Neuron (in vitro differentiated cells): ENCODE measurements around the gene MAGI1.
"Not testable (repeated sequence)": the region's sequence is repeated elsewhere in the genome, so short reads cannot be mapped to it uniquely, and the experiment has no call there.

Experiments used
- H2AFZ ChIP-seq: one replicate; pipeline ENCODE4 v1.6.1; 2013; ENCODE audit warnings: low read depth, mild to moderate bottlenecking, inconsistent platforms, low read length, moderate library complexity
- H3K27me3 ChIP-seq: one replicate; pipeline ENCODE4 v1.6.1; 2013; ENCODE audit warnings: low read length; ENCODE audit not compliant: insufficient read depth
- H3K36me3 ChIP-seq: one replicate; pipeline ENCODE4 v1.6.1; 2013; ENCODE audit warnings: low read length; ENCODE audit not compliant: insufficient read depth
- H3K4me1 ChIP-seq: one replicate; pipeline ENCODE4 v1.6.1; 2013; ENCODE audit warnings: low read length; ENCODE audit not compliant: insufficient read depth
- H3K4me3 ChIP-seq: 2 replicates; pipeline ENCODE4 v1.5.1; 2013; ENCODE audit warnings: mild to moderate bottlenecking, low read length, moderate library complexity
- H3K9me3 ChIP-seq: one replicate; pipeline ENCODE4 v1.6.1; 2013; ENCODE audit warnings: low read length

MAGI1 gene

DNA sequence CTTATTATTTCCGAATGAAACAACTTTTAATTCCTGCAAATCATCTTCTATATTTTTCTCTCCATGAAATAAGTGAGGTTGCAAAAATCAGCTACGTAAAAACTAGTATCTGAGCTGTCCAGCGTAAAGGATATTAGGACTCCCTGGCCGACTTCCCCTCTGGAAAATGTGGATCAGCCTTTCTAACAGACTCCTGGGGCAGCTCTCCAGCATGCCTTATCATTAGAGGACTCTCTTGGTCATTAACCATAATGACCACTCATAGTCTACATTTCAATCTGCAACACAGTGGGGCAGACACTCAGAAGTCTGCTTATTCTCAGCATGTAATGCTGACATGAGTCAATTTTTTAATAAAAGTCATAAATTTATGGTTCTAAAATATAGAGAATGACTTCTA lies 130.1 kb downstream of the MAGI1 start:
- H2AFZ ChIP-seq, result no peak overlapping the region
- no peaks in the 10 kb centered on the region for H3K9me3 ChIP-seq
- H3K4me3 ChIP-seq, result no peak overlapping the region
- no peaks in the 10 kb centered on the region for H3K27me3 ChIP-seq
- H3K4me1 ChIP-seq, result no peaks in the 10 kb centered on the region
- H3K36me3 ChIP-seq, result no peaks in the 10 kb centered on the region

DNA sequence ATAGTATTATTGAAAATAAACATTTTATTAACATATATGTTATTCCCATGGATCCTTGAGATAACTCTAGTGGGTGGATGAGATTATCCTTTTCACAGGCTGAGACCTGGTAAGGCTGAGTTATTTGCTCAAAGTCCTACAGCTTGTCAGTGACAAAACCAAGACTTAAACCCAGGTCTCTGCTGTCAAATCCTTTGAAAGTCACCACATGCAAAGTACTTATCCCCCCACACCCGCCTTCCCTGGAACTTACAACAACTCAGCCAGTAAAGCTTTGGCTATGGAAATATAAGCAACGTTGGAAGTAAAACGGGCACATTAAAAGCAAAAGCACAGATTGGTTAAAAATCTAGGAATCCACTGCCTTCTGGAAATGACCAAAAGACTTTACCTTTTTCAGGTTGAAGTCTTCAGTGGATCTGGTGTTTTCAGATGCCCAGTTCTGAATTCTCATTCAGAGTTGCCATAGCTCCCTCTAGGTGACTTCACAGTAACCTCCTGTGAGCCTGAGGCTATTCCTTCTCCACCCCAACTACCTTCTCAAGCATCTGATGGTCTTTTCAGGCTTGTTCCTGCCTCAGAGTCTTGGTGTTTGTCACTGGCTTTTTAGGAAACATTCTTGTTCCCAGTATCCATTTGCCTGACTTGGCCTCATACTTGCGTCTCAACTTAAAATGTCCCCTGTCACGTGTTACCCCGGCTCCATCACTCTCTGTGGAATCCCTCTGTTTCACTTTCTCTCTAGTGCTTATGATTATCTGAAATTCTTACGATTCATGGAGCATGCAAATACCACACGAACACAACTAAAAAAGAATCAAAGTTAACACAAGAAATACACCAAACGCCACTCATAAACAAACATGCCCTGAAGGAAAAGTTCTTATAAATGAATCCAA lies 131.2 kb downstream of the MAGI1 start:
- no peaks in the 10 kb centered on the region for H3K4me1 ChIP-seq
- H2AFZ ChIP-seq, result no peak overlapping the region
- no peaks in the 10 kb centered on the region for H3K36me3 ChIP-seq
- no peaks in the 10 kb centered on the region for H3K9me3 ChIP-seq
- no peaks in the 10 kb centered on the region for H3K27me3 ChIP-seq
- H3K4me3 ChIP-seq, result no peak overlapping the region

DNA sequence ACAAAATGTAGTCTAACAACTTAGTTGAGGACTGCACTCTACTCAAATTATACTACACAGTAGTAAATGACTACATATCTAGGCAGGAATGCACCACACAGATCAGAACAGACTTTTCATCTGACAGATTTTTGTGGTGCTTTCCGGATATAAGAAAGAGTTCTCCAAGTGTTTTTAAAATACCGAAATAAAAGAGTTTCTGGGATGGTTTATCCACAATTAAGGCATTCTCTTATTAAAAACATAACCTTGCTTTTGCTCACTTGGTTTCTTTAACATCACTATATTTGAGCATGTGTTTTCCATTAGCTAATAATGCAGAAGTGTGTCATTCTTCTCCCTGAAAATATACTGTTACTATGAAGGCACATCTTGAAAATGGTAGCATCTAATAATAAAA lies 132.9 kb downstream of the MAGI1 start:
- no peak overlapping the region for H3K4me3 ChIP-seq
- H3K4me1 ChIP-seq, result no peaks in the 10 kb centered on the region
- no peak overlapping the region for H2AFZ ChIP-seq
- H3K36me3 ChIP-seq, result no peaks in the 10 kb centered on the region
- no peaks in the 10 kb centered on the region for H3K27me3 ChIP-seq
- H3K9me3 ChIP-seq, result no peaks in the 10 kb centered on the region

DNA sequence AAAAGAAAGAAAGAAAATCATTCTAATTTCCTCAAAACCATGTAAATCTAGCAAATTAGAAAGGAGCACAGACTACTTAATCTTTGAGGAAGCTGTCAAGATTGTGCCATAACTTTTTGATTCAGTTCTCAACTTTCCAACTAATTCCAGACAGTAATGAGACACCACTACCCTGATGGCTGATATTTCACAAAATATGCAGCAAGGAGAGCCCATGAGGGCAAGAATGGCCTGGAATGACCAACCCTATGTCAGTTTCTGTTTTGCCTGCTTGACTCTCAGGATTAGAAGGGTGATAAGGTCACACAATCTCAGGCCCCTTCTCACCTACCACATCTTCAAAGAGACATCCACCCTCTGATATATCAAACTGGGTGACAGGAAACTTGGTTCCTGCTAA lies 134.7 kb downstream of the MAGI1 start:
- no peaks in the 10 kb centered on the region for H3K36me3 ChIP-seq
- no peak overlapping the region for H2AFZ ChIP-seq
- no peaks in the 10 kb centered on the region for H3K27me3 ChIP-seq
- no peaks in the 10 kb centered on the region for H3K4me1 ChIP-seq
- no peaks in the 10 kb centered on the region for H3K9me3 ChIP-seq
- no peak overlapping the region for H3K4me3 ChIP-seq

DNA sequence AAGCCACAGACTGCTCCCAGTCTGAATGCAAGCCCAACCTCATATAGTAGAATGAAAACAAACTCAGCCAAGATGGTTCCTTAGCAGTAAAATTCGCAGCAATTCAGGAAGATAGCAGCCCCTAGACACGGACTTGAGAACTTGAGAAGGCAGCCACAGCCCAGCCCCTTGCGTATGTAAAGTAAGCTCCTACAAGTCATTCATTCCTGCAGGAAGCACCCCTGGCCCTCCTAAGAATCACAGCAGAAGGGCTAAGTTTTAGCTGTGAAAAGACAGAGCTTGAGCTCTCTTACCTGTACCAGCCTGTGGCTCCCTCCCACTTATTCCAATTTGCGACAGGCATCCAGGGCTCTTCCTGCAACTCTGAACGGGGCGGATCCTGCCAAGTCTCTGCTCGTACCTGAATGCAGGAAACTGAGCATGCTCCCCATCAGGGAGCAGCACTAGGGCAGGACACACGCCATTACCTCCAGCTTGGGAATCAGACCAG lies 136.4 kb downstream of the MAGI1 start:
- no peak overlapping the region for H2AFZ ChIP-seq
- no peaks in the 10 kb centered on the region for H3K9me3 ChIP-seq
- no peaks in the 10 kb centered on the region for H3K4me1 ChIP-seq
- H3K4me3 ChIP-seq, result no peak overlapping the region
- H3K36me3 ChIP-seq, result no peaks in the 10 kb centered on the region
- H3K27me3 ChIP-seq, result no peaks in the 10 kb centered on the region

DNA sequence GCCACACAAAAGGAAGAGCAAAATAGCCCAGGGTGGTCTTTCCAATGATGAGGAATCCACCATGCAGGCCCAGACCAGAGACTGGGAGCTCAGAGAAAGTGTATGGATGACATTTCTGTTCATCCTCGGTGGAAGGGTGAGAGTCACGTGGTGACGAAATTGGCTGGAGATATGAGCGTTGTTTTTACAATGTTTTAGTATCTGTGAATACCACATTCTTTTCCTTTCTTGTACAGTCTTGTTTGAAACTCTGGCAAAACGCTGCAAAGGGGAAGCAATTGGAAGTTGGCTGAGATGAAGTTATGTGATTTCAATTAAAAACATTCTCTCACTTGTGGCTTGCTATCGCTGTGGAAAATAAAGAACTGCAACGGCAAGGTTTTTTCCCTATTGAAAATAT lies 137.5 kb downstream of the MAGI1 start:
- Histone ChIP-seq H3K4me1 (no peaks in the 10 kb centered on the region), H2AFZ (no peak overlapping the region), H3K36me3 (no peaks in the 10 kb centered on the region), H3K9me3 (no peaks in the 10 kb centered on the region), H3K4me3 (no peak overlapping the region), H3K27me3 (no peaks in the 10 kb centered on the region)

DNA sequence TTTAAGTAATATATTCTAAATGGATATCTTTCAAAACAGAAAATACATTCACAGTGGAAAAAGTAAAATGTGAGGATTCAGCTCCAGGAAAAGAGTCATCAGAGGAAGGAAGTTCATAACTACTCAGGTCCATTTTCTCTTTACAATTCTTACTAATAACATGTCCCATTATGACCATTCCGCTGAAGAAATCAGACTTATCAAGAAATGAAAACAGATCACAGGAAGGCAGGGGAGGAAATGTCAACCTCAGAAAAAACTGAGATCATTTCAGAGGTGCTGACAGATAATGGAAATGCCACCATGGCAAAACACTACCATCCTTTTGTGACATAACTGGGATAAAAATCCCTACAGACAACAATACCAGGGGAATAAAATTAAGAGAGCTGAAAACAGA lies 139.5 kb downstream of the MAGI1 start:
- Histone ChIP-seq H3K36me3 (no peaks in the 10 kb centered on the region), H3K4me3 (no peak overlapping the region), H2AFZ (no peak overlapping the region), H3K27me3 (no peaks in the 10 kb centered on the region), H3K9me3 (no peaks in the 10 kb centered on the region), H3K4me1 (no peaks in the 10 kb centered on the region)

DNA sequence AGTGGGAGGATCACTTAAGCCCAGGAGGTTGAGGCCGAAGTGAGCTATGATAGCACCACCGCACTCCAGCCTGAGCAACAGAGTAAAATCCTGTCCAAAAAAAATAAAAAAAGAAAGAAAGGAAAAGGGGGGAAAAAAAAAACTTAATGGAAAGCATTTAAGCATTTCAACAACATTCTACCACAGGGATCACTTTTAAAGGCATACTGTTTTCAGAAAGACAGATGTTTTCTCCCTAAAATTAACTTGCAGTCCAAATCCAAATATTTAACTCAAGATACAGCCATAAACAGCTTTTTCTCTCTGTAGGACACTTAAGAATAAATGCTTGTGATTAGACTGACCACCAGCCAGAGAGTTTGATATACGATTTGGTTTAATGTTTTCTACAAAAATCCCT lies 141.0 kb downstream of the MAGI1 start:
- no peaks in the 10 kb centered on the region for H3K27me3 ChIP-seq
- no peak overlapping the region for H3K4me3 ChIP-seq
- H3K36me3 ChIP-seq, result no peaks in the 10 kb centered on the region
- H2AFZ ChIP-seq, result no peak overlapping the region
- H3K9me3 ChIP-seq, result no peaks in the 10 kb centered on the region
- H3K4me1 ChIP-seq, result no peaks in the 10 kb centered on the region

DNA sequence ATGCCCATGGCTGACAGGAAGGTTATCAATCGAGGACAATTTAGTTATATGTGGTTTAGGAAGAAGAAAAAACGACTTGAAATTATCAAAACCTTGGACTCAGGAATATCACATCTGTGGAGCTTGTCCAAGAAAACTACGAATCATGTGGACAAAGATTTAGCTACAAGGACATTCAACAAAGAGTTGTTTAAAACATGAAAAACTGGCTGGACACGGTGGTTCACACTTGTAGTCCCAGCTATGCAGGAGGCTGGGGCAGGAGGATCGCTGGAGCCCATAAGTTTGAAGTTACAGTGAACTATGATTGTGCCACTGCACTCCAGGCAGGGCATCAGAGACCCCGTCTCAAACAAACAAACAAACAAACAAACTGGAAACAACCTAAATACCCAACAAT lies 142.4 kb downstream of the MAGI1 start:
- H3K4me1 ChIP-seq, result no peaks in the 10 kb centered on the region
- H2AFZ ChIP-seq, result no peak overlapping the region
- no peaks in the 10 kb centered on the region for H3K36me3 ChIP-seq
- no peak overlapping the region for H3K4me3 ChIP-seq
- H3K9me3 ChIP-seq, result no peaks in the 10 kb centered on the region
- no peaks in the 10 kb centered on the region for H3K27me3 ChIP-seq

DNA sequence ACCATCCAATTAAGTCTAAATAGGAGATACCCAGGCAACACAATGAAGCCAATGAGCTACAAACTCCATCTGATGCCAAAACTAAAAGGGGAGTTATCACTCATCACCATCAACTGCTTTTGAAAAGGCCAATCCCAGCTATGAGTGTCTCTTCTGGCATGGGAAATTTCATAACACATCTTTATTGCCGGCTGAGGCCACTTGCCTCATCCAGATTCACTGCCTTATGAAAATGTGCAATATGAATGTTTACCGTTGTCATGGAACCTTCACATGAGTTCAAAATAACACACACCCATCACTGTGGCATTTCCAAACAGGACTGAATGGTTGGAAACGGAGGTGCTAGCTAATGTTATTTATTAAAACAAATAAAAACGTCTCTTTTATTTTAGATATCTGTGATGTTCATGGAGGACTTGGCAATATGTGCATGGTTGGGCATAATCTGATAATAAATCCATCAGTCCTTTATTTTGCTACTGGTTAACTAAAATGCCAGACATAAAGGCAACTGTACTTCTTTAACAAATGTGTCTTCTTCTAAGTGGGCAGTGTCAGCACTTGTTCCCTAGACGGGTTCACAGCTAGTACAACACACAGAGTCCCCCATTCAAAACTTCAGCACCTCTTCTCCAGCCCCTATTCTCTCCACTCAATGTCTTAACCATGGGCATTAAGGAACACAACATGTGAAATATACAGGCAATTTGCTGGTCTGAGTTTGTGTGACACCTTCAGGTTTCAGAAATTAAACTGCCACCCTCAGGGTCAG lies 143.9 kb downstream of the MAGI1 start:
- no peaks in the 10 kb centered on the region for H3K9me3 ChIP-seq
- no peak overlapping the region for H3K4me3 ChIP-seq
- H3K4me1 ChIP-seq, result no peaks in the 10 kb centered on the region
- H2AFZ ChIP-seq, result no peak overlapping the region
- H3K36me3 ChIP-seq, result no peaks in the 10 kb centered on the region
- H3K27me3 ChIP-seq, result no peaks in the 10 kb centered on the region

DNA sequence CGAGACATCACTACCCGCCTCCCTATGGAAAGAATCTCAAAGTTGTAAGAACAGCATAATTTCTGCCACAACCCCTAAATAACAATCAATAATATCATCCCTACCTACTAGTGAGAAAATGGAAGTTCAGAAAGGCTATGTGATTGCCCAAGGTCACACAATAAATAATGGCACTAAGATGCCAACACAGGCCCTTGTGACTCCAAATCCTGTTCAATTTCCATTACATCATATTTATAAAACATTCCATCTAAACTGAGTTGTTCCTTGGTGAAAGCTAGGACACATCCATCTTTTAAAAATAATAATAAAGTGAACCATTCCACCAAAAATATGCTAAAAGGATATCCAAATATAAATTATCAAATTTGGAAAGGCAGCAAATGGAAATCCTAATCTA lies 144.6 kb downstream of the MAGI1 start:
- H2AFZ ChIP-seq, result no peak overlapping the region
- H3K9me3 ChIP-seq, result no peaks in the 10 kb centered on the region
- H3K27me3 ChIP-seq, result no peaks in the 10 kb centered on the region
- H3K4me1 ChIP-seq, result peaks cover 3% of the 10 kb centered on the region
- no peak overlapping the region for H3K4me3 ChIP-seq
- H3K36me3 ChIP-seq, result no peaks in the 10 kb centered on the region

DNA sequence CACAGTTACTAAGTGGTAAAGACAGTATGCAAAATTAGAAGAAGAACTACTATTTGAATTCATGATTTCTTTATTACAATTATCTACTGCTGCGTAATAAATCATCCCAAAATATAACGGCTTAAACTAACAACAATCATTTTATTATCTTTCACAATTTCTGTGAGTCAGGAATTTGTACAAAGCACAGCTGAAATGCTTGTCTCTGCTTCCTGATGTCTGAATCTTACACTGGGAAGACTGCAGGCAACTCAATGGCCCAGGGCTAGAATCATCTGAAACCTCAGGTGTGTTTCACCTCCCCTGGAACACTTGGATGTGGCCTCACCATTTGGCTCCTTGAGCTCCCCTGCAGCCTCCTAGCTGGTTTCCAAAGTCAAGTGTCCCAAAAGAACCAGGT lies 145.1 kb downstream of the MAGI1 start:
- H3K4me1 ChIP-seq, result peaks cover 3% of the 10 kb centered on the region
- no peak overlapping the region for H2AFZ ChIP-seq
- no peaks in the 10 kb centered on the region for H3K9me3 ChIP-seq
- no peak overlapping the region for H3K4me3 ChIP-seq
- H3K36me3 ChIP-seq, result no peaks in the 10 kb centered on the region
- no peaks in the 10 kb centered on the region for H3K27me3 ChIP-seq

DNA sequence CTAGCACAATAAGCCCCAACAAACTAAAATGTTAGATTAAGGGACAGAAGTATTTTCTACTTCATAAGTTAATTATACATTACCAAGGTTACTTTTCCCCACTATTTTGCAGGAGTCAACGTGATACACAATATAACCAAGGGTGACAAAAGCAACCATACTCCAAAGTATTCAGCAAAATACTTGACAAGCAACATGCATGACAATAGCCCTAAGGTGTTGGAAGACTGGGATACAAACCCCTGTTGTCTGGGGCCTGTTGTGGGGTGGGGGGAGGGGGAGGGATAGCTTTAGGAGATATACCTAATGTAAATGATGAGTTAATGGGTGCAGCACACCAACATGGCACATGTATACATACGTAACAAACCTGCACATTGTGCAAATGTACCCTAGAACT lies 147.2 kb downstream of the MAGI1 start:
- H3K27me3 ChIP-seq, H2AFZ ChIP-seq, H3K4me3 ChIP-seq, H3K36me3 ChIP-seq, H3K4me1 ChIP-seq, H3K9me3 ChIP-seq: not testable (repeated sequence)
